ENCODE measurements around the gene PDCL2.

- TF ChIP-seq POLR2A (IDR thresholded peaks at IDR 0.05) (no peak), CTCF (IDR thresholded peaks at IDR 0.05) (no peak)
Observed at GRCh38 chr4:55507612-55508011, 84.4 kb downstream of the PDCL2 start.
